Inferior parietal cortex (tissue), 1 donor: ENCODE measurements around the gene RPN2.

Experiments used
- DNase-seq: peaks from one replicate; pipeline ENCODE4 v3.0.0-alpha.2; 2016; ENCODE audit errors: extremely low spot score

RPN2 gene

DNA sequence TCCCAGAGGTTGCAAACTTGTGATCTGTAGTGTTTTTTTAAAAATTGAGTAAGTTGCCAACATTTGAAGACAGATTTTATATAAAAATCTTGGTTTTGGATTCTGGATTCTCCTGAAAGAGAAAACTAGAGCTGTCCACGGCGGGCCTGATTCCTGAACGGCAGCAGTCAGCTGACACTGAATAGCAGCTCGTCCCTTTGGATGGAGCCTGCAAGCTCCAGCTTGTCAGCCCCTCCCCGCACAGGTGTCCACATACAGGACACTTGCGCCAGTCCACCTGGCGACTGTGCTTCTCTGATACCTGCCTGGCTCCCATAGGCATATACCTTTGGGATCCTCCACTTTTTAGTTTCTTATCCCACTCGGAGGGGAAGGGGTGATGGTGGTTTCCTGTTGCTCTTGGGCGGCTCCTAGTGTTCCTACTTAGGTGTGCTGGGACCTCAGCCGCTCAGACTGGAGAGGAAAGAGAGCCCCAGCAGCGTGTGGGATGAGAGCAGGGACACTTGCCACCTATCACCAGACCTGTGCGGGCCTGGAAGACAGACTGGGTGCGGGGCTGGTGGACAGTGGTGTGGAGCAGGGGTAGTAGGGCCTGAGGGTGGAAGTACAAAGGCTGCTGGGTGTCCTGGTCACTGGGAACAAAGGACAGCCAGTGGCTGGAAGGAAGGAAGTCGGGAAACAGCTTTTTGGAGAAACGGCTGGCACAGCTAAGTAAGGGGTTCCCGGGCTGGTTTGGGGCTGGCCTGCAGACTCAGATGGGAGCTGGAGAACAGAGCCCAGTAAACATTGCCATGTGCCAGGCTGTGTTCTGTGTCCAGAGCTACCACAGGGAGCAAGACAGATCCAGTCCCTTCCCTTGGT is 64.2 kb downstream of the RPN2 start:
- DNase-seq = no peak

DNA sequence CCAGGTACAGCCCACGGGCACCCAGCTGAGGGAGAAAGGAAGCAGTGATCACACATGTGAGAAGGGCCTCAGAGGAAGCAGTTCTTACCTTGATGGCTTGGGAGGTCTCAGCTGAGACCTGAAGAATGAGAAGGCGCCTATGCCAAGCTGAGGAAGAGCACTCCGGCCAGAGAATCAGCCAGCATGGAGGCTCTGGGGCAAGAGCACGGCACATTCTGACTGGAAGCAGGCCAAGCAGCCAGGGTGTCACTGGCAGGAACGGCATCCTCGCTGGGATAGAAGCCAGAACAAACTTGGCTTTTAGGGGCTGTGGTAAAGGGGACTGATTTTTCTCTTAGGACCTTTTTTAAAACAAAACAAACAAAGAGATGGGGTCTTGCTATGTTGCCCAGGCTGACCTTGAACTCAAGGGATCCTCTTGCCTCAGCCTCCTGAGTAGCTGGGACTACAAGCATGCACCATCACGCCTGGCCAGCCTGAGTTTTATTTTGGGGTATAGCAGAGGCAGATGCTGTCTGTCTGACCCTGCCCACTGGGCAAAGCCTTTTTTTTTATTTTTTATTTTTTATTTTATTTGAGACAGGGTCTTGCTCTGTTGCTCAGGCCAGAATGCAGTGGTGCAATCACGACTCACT is 64.9 kb downstream of the RPN2 start:
- DNase-seq = no peak

DNA sequence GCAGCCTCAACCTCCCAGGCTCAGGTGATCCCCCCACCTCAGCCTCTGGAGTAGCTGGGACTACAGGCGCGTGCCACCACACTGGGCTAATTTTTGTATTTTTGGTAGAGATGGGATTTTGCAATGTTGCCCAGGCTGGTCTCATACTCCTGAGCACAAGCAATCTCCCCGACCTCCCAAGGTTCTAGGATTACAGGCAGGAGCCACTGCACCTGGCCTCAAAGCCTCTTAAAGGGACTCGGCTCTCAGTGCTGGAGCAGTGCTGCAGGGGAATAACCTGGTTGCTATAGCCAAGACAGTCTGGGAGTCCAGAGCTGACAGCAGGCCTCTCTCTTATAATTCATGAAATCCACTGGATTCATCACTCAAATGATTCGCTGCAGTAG is 65.4 kb downstream of the RPN2 start:
- DNase-seq = no peak

- DNase-seq = no peak
Observed at GRCh38 chr20:37245216-37246150, 66.4 kb downstream of the RPN2 start.

GRCh38 chr20:37246736-37247135 is 67.6 kb downstream of the RPN2 start:
- DNase-seq = no peak

DNA sequence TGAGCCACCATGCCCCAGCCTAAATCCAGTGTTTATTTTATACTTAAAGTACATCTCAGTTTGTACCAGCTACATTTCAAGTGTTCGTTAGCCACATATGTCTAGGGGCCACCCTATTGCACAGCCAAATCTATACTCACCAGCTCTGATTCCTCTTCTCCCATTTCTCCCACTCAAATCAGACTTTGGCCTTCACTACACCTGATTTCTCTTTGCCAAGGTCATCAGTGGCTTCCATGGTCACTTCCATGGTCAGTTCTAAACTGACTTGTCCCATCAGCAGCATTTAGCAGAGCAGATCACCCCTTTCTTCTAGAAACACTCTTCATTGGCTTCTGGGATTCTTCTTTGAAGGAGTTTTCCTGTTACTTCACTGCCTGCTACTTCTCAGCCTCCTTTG is 68.4 kb downstream of the RPN2 start:
- DNase-seq = no peak

- no peak for DNase-seq
Observed at GRCh38 chr20:37249304-37249703, 70.2 kb downstream of the RPN2 start.

GRCh38 chr20:37251825-37252477 is 72.8 kb downstream of the RPN2 start:
- DNase-seq = no peak

GRCh38 chr20:37253087-37253486 is 74.0 kb downstream of the RPN2 start:
- no peak for DNase-seq

DNA sequence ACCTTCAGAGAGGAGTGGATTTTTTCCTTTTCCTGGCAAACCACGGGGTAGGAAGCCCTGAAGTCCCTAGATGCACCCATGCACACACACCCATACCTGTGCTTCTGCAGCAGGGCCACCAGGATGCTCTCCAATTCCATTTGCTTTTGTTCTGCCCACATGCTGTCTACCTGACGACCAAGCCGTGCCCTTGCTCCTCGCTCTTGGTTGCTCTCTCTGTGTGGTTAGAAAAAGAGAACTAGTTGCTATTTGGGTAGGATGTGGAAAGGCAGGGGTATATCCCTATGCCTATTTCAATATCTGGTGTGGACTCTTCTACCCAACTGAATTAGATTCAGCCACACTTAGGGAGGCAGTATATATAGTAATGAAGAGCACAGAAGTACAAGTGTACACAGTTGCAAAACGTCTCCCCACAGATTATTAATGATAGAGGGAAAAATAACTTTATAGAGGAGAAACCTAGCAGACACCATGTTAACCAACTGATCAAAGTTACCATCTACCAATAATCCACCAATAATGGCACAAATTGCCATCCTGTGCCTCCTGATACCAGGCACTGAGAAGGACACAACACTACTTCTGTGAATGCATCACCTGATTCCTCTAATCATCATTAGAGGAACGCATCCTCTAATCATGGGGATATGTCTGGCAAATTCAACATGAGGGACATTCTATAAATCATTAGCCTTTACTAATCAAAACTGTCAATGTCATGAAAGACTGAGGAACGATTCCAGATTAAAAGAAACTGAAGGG is 75.2 kb downstream of the RPN2 start:
- no peak for DNase-seq

GRCh38 chr20:37256286-37256685 is 77.2 kb downstream of the RPN2 start:
- no peak for DNase-seq

DNA sequence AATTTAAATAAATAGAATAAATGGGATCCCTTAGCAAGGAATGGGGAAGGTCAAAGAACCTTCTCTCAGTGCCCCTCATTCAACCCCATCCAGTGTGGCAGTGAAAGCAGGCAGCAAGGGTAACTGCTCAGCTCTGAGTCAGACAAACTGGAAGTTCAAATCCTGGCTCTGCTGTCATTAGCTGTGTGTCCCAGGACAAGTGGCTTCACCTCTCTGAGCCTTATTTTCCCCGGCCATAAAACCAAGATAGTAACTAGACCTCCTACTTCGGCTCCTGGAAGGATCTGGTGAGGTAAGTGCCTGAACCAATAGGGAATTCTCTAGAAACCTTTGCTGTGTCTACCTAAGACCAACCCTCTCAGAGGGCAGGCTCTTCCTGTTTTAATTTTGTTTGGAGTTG is 78.4 kb downstream of the RPN2 start:
- DNase-seq = no peak

DNA sequence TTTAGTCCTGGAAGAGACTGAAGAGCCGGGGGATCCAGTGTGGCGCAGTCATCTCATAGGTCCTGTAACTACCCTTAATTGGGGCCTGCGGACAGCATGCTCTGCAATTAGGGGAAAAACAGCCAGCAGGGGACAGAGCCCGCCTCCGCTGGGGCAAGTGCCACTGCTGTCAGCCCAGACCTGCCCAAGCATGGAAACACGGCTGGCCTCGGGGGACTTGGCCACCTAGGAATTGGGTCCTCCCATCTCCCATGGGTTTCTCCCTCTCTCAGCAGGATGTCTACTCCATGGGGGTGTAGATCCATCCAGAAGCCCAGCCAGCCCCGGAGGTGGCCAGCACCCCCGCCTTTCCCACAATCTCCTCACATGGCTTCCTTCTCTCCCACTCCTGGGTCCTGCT is 78.9 kb downstream of the RPN2 start:
- DNase-seq = no peak

GRCh38 chr20:37259031-37259430 is 79.9 kb downstream of the RPN2 start:
- no peak for DNase-seq

DNA sequence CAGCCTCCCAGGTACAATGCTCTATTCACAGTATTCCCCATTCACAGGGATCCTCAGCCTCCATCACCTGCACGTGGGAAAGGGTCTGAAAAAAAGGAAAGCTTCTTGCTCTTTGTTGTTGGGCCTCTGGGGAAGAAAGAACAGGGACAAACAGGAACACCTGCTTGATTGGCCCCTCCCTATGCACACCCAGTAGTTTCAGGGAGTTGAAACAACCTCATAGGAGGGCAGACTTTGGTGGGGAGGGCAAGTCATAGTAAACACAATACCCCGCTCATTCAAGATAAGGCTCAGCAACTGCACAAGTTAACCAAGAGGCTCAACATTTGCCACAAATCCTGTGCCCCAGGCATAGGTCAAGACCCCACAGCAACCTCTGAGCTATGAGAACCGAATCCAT is 80.7 kb downstream of the RPN2 start:
- DNase-seq = no peak

DNA sequence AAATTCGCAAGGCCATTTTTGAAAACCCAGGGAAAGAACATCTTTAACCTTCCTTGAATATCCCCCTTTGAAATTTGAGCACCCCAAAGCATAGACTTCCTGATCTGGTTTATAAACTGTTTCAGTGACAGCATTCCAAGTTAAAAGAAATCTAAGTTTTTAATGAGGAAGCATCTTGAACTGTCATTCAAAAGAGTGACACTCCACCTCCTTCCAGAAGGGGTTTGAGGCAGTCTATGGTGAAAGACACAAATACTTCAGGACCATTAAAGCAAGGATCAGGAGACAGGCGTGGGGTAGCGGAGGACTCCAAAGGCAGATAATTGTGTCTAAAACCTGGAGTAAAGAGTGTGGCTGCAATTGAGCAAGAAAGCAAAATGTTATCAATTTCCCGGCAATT is 81.8 kb downstream of the RPN2 start:
- DNase-seq = no peak

DNA sequence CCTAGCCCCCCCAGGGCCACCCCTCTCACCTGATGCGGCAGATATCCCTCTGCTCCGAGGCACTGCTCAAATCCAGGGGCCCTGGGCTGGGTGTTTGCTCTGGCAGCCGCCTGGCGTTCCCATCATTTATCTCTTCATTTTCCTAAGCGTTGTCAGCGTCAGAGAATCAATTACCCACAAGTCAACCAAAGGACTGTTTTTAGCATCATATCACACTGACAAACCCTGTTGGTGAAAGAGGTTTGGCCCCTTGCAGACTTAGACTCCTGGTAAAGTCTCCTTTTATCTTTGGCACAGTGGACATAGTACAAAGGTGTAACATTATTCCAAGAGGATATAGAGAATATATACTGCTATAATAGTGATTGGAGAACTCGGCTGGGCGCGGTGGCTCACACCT is 82.6 kb downstream of the RPN2 start, which contains the start of gene GHRH:
GHRH (minus strand) TSS at position 101 of the 400 bp plus-strand sequence. CDS start 4,925 bp downstream, outside the sequence.
- DNase-seq = no peak

DNA sequence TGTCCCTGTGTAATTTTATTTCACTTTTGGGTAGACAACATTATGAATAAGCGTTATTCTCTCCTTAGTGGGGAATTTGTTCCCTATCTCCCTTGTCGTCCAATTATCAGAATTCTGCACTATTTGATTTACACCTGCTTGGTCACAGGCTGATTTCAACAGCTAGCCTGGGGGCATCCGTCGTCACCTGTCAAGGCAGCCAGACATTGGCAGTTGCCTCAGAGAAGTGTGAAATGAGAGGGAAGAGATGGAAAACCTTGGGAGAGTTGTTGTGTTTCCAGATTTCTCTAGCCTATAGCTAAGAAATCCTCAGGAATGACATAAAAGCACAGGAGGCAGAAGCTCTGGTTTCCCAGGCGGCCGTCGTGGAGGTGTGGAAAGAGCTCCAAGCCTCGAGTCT is 83.4 kb downstream of the RPN2 start:
- DNase-seq = no peak

GRCh38 chr20:37263686-37264085 is 84.6 kb downstream of the RPN2 start:
- no peak for DNase-seq

DNA sequence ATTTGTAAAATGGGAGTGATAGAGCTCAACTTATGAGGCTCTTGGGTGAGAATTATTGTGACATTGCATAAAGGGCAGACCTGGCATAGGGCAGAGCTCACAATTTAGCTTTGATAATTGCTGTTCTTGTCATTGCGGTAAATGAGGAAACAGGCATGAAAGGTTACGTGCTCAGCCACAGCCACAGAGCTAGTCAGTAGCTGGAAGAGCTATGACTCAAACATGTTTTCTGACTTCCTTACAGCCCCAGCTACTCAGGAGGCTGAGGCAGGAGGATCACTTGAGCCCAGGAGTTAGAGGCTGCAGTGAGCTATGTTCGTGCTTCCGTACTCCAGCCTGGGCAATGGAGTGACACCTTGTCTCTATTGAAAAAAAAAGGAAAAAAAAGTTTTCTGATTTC is 86.0 kb downstream of the RPN2 start:
- no peak for DNase-seq
